ENCODE measurements around the gene INSYN2B.

The INSYN2B gene

GRCh38 chr5:169848792-169849191 lies 131.5 kb downstream of the INSYN2B start:
- no peak for TF ChIP-seq CTCF (IDR thresholded peaks at IDR 0.05; ENCODE audit: low read depth, low read length)
- TF ChIP-seq POLR2A (IDR thresholded peaks at IDR 0.05; ENCODE audit: extremely low read depth, insufficient read length), result no peak
- no peak for TF ChIP-seq MYC (IDR thresholded peaks at IDR 0.05; ENCODE audit: low read depth, low read length)
- no peak for TF ChIP-seq MAX (IDR thresholded peaks at IDR 0.05; ENCODE audit: low read depth, low read length)
- no peak for DNase-seq (ENCODE audit: low read depth)
- H3K4me3 ChIP-seq (ENCODE audit: low read depth, low read length), result no peak overlapping the region

GRCh38 chr5:169848271-169848670 lies 132.0 kb downstream of the INSYN2B start:
- DNase-seq (ENCODE audit: low read depth), result no peak
- TF ChIP-seq CTCF (IDR thresholded peaks at IDR 0.05; ENCODE audit: low read depth, low read length) (no peak), MAX (IDR thresholded peaks at IDR 0.05; ENCODE audit: low read depth, low read length) (no peak), POLR2A (IDR thresholded peaks at IDR 0.05; ENCODE audit: extremely low read depth, insufficient read length) (no peak), MYC (IDR thresholded peaks at IDR 0.05; ENCODE audit: low read depth, low read length) (no peak)

GRCh38 chr5:169847519-169847918 lies 132.8 kb downstream of the INSYN2B start:
- H3K4me3 ChIP-seq (ENCODE audit: low read depth, low read length), result no peak overlapping the region
- no peak for TF ChIP-seq CTCF (IDR thresholded peaks at IDR 0.05; ENCODE audit: low read depth, low read length)
- TF ChIP-seq POLR2A (IDR thresholded peaks at IDR 0.05; ENCODE audit: extremely low read depth, insufficient read length), result no peak
- TF ChIP-seq MAX (IDR thresholded peaks at IDR 0.05; ENCODE audit: low read depth, low read length), result no peak
- TF ChIP-seq MYC (IDR thresholded peaks at IDR 0.05; ENCODE audit: low read depth, low read length), result no peak
- DNase-seq (ENCODE audit: low read depth), result no peak

More at GRCh38 chr5:169848271-169848670, 132.0 kb downstream of the INSYN2B start:
- no peak overlapping the region for H3K4me3 ChIP-seq (ENCODE audit: low read depth, low read length)

- TF ChIP-seq MAX (IDR thresholded peaks at IDR 0.05; ENCODE audit: low read depth, low read length) (no peak), POLR2A (IDR thresholded peaks at IDR 0.05; ENCODE audit: extremely low read depth, insufficient read length) (no peak), MYC (IDR thresholded peaks at IDR 0.05; ENCODE audit: low read depth, low read length) (no peak), CTCF (IDR thresholded peaks at IDR 0.05; ENCODE audit: low read depth, low read length) (no peak)
Measured at GRCh38 chr5:169842699-169843098, 137.6 kb downstream of the INSYN2B start.

GRCh38 chr5:169840405-169840804 lies 139.9 kb downstream of the INSYN2B start:
- TF ChIP-seq MAX (IDR thresholded peaks at IDR 0.05; ENCODE audit: low read depth, low read length) (no peak), MYC (IDR thresholded peaks at IDR 0.05; ENCODE audit: low read depth, low read length) (no peak), POLR2A (IDR thresholded peaks at IDR 0.05; ENCODE audit: extremely low read depth, insufficient read length) (no peak), CTCF (IDR thresholded peaks at IDR 0.05; ENCODE audit: low read depth, low read length) (no peak)
- DNase-seq (ENCODE audit: low read depth), result no peak
- no peak overlapping the region for H3K4me3 ChIP-seq (ENCODE audit: low read depth, low read length)

More at GRCh38 chr5:169842699-169843098, 137.6 kb downstream of the INSYN2B start:
- no peak overlapping the region for H3K4me3 ChIP-seq (ENCODE audit: low read depth, low read length)
- DNase-seq (ENCODE audit: low read depth), result no peak
